ENCODE measurements around the gene SAPCD2. TPM values are rescaled to one million over a fixed set of nuclear protein-coding genes. Genes with fewer than 3 reads are reported as not detected.

The SAPCD2 gene
- total RNA-seq, 4 donors from 2014 or later: 0.16 to 0.24 (median 0.17) TPM; not detected in 1

- Histone ChIP-seq H3K4me1 (no peaks in the 10 kb centered on the region), H3K36me3 (peaks cover 0 to 40% of the 10 kb centered on the region in 2 donors), H3K4me3 (no peak overlapping the region), H3K9me3 (no peaks in the 10 kb centered on the region), H3K27me3 (no peaks in the 10 kb centered on the region), H3K27ac (no peak overlapping the region)
- no peak for DNase-seq
- intact Hi-C loops (cut with DNase I; ENCODE audit: low total_unique reads): no loop called here
- no peak for ATAC-seq
- in situ Hi-C loops (cut with MboI; ENCODE audit: low sequenced_read_pairs in 4 of 4): no loop called here
- no peak for TF ChIP-seq POLR2A (IDR thresholded peaks at IDR 0.05)
- TF ChIP-seq, protein P1, sequence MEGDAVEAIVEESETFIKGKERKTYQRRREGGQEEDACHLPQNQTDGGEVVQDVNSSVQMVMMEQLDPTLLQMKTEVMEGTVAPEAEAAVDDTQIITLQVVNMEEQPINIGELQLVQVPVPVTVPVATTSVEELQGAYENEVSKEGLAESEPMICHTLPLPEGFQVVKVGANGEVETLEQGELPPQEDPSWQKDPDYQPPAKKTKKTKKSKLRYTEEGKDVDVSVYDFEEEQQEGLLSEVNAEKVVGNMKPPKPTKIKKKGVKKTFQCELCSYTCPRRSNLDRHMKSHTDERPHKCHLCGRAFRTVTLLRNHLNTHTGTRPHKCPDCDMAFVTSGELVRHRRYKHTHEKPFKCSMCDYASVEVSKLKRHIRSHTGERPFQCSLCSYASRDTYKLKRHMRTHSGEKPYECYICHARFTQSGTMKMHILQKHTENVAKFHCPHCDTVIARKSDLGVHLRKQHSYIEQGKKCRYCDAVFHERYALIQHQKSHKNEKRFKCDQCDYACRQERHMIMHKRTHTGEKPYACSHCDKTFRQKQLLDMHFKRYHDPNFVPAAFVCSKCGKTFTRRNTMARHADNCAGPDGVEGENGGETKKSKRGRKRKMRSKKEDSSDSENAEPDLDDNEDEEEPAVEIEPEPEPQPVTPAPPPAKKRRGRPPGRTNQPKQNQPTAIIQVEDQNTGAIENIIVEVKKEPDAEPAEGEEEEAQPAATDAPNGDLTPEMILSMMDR (IDR thresholded peaks at IDR 0.05 in 4 of 5, conservative IDR thresholded peaks at IDR 0.05 in 1 of 5): no peak
Observed at GRCh38 chr9:137018761-137019559, 51.4 kb downstream of the SAPCD2 start.

GRCh38 chr9:137017791-137018497, 52.4 kb downstream of the SAPCD2 start:
- no peak for DNase-seq
- H3K4me3 ChIP-seq: no peak overlapping the region
- no peak overlapping the region for H3K27ac ChIP-seq
- intact Hi-C loops (cut with DNase I; ENCODE audit: low total_unique reads): no loop called here
- in situ Hi-C loops (cut with MboI; ENCODE audit: low sequenced_read_pairs in 4 of 4): no loop called here
- TF ChIP-seq, protein P1 (IDR thresholded peaks at IDR 0.05 in 4 of 5, conservative IDR thresholded peaks at IDR 0.05 in 1 of 5): no peak
- TF ChIP-seq POLR2A (IDR thresholded peaks at IDR 0.05): no peak
- ATAC-seq: no peak
- peaks cover 0 to 47% of the 10 kb centered on the region in 2 donors for H3K36me3 ChIP-seq
- H3K27me3 ChIP-seq: no peaks in the 10 kb centered on the region
- H3K4me1 ChIP-seq: no peaks in the 10 kb centered on the region
- H3K9me3 ChIP-seq: no peaks in the 10 kb centered on the region

- ATAC-seq (no peak), DNase-seq (no peak)
- H3K4me1 ChIP-seq: no peaks in the 10 kb centered on the region
- TF ChIP-seq, protein P1 (IDR thresholded peaks at IDR 0.05 in 4 of 5, conservative IDR thresholded peaks at IDR 0.05 in 1 of 5): no peak
- H3K4me3 ChIP-seq: no peak overlapping the region
- in situ Hi-C loops (cut with MboI; ENCODE audit: low sequenced_read_pairs in 4 of 4) (no loop called here), intact Hi-C loops (cut with DNase I; ENCODE audit: low total_unique reads) (no loop called here)
- H3K27me3 ChIP-seq: no peaks in the 10 kb centered on the region
- H3K36me3 ChIP-seq: peaks cover 0 to 51% of the 10 kb centered on the region in 2 donors
- H3K27ac ChIP-seq: no peak overlapping the region
- no peaks in the 10 kb centered on the region for H3K9me3 ChIP-seq
Observed at GRCh38 chr9:137017071-137017470, 53.3 kb downstream of the SAPCD2 start.

DNA sequence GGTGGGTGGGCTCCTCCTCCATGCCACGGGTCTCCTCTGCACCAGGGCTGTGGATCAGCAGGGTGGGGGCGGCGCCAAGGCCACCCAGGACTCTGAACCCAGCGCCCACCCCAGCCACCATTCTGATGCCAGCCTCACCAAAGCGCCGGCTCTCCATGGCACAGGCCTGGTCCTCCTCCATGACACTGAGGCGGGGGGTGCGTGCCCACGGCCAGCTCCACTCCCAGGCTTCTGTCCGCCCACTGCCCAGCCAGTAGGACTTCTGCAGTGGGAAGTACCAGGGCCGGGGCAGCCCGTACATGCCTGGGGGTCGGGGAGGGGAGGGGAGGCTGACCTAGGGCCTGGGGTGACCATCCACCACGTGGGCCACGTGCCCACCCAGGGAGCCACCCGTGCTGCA, 53.9 kb downstream of the SAPCD2 start:
- peaks cover 0 to 57% of the 10 kb centered on the region in 2 donors for H3K36me3 ChIP-seq
- H3K27ac ChIP-seq: no peak overlapping the region
- intact Hi-C loops (cut with DNase I; ENCODE audit: low total_unique reads): no loop called here
- no peaks in the 10 kb centered on the region for H3K27me3 ChIP-seq
- H3K4me3 ChIP-seq: no peak overlapping the region
- in situ Hi-C loops (cut with MboI; ENCODE audit: low sequenced_read_pairs in 4 of 4): no loop called here
- no peak for ATAC-seq
- TF ChIP-seq, protein P1 (IDR thresholded peaks at IDR 0.05 in 4 of 5, conservative IDR thresholded peaks at IDR 0.05 in 1 of 5): no peak
- no peak for TF ChIP-seq POLR2A (IDR thresholded peaks at IDR 0.05)
- DNase-seq: no peak
- no peaks in the 10 kb centered on the region for H3K4me1 ChIP-seq
- no peaks in the 10 kb centered on the region for H3K9me3 ChIP-seq

All from gastrocnemius medialis (tissue), 4 donors.